Esophagus muscularis mucosa (tissue), 4 donors: ENCODE results near the gene TAMM41.
"Not testable (repeated sequence)": the region's sequence is repeated elsewhere in the genome, so short reads cannot be mapped to it uniquely, and the experiment has no call there.

ENCODE experiments used
- CTCF ChIP-seq, 3 experiments: fragments of 200-600 bp in 2 of 3; fragments of 450-650 bp in 1 of 3; sonication (generic) in 2 of 3; IDR thresholded peaks; one replicate each; pipeline ENCODE4 v1.5.1; 2017 to 2019; ENCODE audit warnings: antibody characterized with exemption in 3 of 3, mild to moderate bottlenecking in 2 of 3, moderate library complexity in 1 of 3
- EP300 ChIP-seq: sonication (generic); formaldehyde crosslinking; IDR thresholded peaks from one replicate; pipeline ENCODE4 v1.6.1; 2017; ENCODE audit warnings: antibody characterized with exemption
- POLR2A ChIP-seq: fragments of 450-650 bp; IDR thresholded peaks from one replicate; pipeline ENCODE4 v1.6.1; 2017; ENCODE audit warnings: antibody characterized with exemption, moderate library complexity, mild to moderate bottlenecking, low read depth

- not testable (repeated sequence) for TF ChIP-seq CTCF (IDR thresholded peaks at IDR 0.05); EP300; POLR2A
Measured at GRCh38 chr3:11860213-11860612, 13.5 kb upstream of the TAMM41 start.
